IPS-15b (cell line): ENCODE measurements around the gene DZIP1.

Experiments
- H3K27me3 ChIP-seq: one replicate; pipeline ENCODE4 v1.6.1; 2013; ENCODE audit warnings: low read length; ENCODE audit not compliant: control insufficient read depth, insufficient read depth
- H3K36me3 ChIP-seq: one replicate; pipeline ENCODE4 v1.6.1; 2013; ENCODE audit warnings: low read length; ENCODE audit not compliant: control insufficient read depth, insufficient read depth
- H3K4me1 ChIP-seq: one replicate; pipeline ENCODE4 v1.6.1; 2013; ENCODE audit warnings: mild to moderate bottlenecking, low read length; ENCODE audit not compliant: control insufficient read depth, insufficient read depth
- H3K4me3 ChIP-seq: one replicate; pipeline ENCODE4 v1.5.1; 2013; ENCODE audit warnings: low read depth, low read length
- H3K9ac ChIP-seq: one replicate; pipeline ENCODE4 v1.6.1; 2013; ENCODE audit warnings: low read depth, mild to moderate bottlenecking, low read length
- H3K9me3 ChIP-seq: one replicate; pipeline ENCODE4 v1.6.1; 2013; ENCODE audit warnings: mild to moderate bottlenecking, low read length; ENCODE audit not compliant: control insufficient read depth, insufficient read depth

Gene DZIP1

GRCh38 chr13:95620030-95620824 lies 24.3 kb downstream of the DZIP1 start:
- Histone ChIP-seq H3K9ac (no peak overlapping the region), H3K4me1 (no peaks in the 10 kb centered on the region), H3K4me3 (no peak overlapping the region), H3K9me3 (no peaks in the 10 kb centered on the region), H3K36me3 (peaks cover 9% of the 10 kb centered on the region), H3K27me3 (no peaks in the 10 kb centered on the region)

GRCh38 chr13:95615539-95615938 lies 29.0 kb downstream of the DZIP1 start:
- H3K36me3 ChIP-seq = peaks cover 6% of the 10 kb centered on the region
- H3K9me3 ChIP-seq = no peaks in the 10 kb centered on the region
- H3K4me1 ChIP-seq = no peaks in the 10 kb centered on the region
- no peaks in the 10 kb centered on the region for H3K27me3 ChIP-seq
- H3K4me3 ChIP-seq = no peak overlapping the region
- H3K9ac ChIP-seq = no peak overlapping the region

GRCh38 chr13:95614641-95615245 lies 29.8 kb downstream of the DZIP1 start:
- Histone ChIP-seq H3K27me3 (no peaks in the 10 kb centered on the region), H3K4me3 (no peak overlapping the region), H3K4me1 (no peaks in the 10 kb centered on the region), H3K9ac (no peak overlapping the region), H3K36me3 (peaks cover 6% of the 10 kb centered on the region), H3K9me3 (no peaks in the 10 kb centered on the region)

- no peak overlapping the region for H3K4me3 ChIP-seq
- no peak overlapping the region for H3K9ac ChIP-seq
- H3K36me3 ChIP-seq = no peaks in the 10 kb centered on the region
- H3K4me1 ChIP-seq = peaks cover 4% of the 10 kb centered on the region
- no peaks in the 10 kb centered on the region for H3K27me3 ChIP-seq
- H3K9me3 ChIP-seq = no peaks in the 10 kb centered on the region
These were observed 35.7 kb downstream of the DZIP1 start for GRCh38 chr13:95608640-95609323.

GRCh38 chr13:95607366-95607765 lies 37.1 kb downstream of the DZIP1 start:
- H3K4me3 ChIP-seq = no peak overlapping the region
- no peak overlapping the region for H3K9ac ChIP-seq
- H3K4me1 ChIP-seq = peaks cover 4% of the 10 kb centered on the region
- H3K36me3 ChIP-seq = no peaks in the 10 kb centered on the region
- H3K27me3 ChIP-seq = no peaks in the 10 kb centered on the region
- H3K9me3 ChIP-seq = no peaks in the 10 kb centered on the region

GRCh38 chr13:95605448-95606125 lies 38.9 kb downstream of the DZIP1 start:
- peaks cover 4% of the 10 kb centered on the region for H3K4me1 ChIP-seq
- no peaks in the 10 kb centered on the region for H3K9me3 ChIP-seq
- H3K27me3 ChIP-seq = no peaks in the 10 kb centered on the region
- H3K4me3 ChIP-seq = no peak overlapping the region
- H3K36me3 ChIP-seq = no peaks in the 10 kb centered on the region
- no peak overlapping the region for H3K9ac ChIP-seq

GRCh38 chr13:95604556-95604915 lies 40.0 kb downstream of the DZIP1 start:
- Histone ChIP-seq H3K27me3 (no peaks in the 10 kb centered on the region), H3K9ac (no peak overlapping the region), H3K36me3 (no peaks in the 10 kb centered on the region), H3K4me1 (peaks cover 4% of the 10 kb centered on the region), H3K4me3 (no peak overlapping the region), H3K9me3 (no peaks in the 10 kb centered on the region)

GRCh38 chr13:95603887-95604555 lies 40.5 kb downstream of the DZIP1 start:
- H3K9ac ChIP-seq = no peak overlapping the region
- no peaks in the 10 kb centered on the region for H3K27me3 ChIP-seq
- H3K4me1 ChIP-seq = peaks cover 4% of the 10 kb centered on the region
- H3K9me3 ChIP-seq = no peaks in the 10 kb centered on the region
- H3K36me3 ChIP-seq = no peaks in the 10 kb centered on the region
- H3K4me3 ChIP-seq = no peak overlapping the region

- H3K9me3 ChIP-seq = no peaks in the 10 kb centered on the region
- H3K27me3 ChIP-seq = no peaks in the 10 kb centered on the region
- H3K4me3 ChIP-seq = no peak overlapping the region
- H3K9ac ChIP-seq = no peak overlapping the region
- no peaks in the 10 kb centered on the region for H3K36me3 ChIP-seq
- no peaks in the 10 kb centered on the region for H3K4me1 ChIP-seq
These were observed 42.6 kb downstream of the DZIP1 start for GRCh38 chr13:95601906-95602305.

GRCh38 chr13:95601216-95601615 lies 43.3 kb downstream of the DZIP1 start:
- Histone ChIP-seq H3K9ac (no peak overlapping the region), H3K36me3 (no peaks in the 10 kb centered on the region), H3K4me3 (no peak overlapping the region), H3K4me1 (no peaks in the 10 kb centered on the region), H3K27me3 (no peaks in the 10 kb centered on the region), H3K9me3 (no peaks in the 10 kb centered on the region)

GRCh38 chr13:95596701-95597100 lies 47.8 kb downstream of the DZIP1 start:
- no peaks in the 10 kb centered on the region for H3K27me3 ChIP-seq
- no peak overlapping the region for H3K4me3 ChIP-seq
- H3K4me1 ChIP-seq = no peaks in the 10 kb centered on the region
- H3K9ac ChIP-seq = no peak overlapping the region
- H3K9me3 ChIP-seq = no peaks in the 10 kb centered on the region
- no peaks in the 10 kb centered on the region for H3K36me3 ChIP-seq
